ENCODE measurements around the gene REEP1.

DNA sequence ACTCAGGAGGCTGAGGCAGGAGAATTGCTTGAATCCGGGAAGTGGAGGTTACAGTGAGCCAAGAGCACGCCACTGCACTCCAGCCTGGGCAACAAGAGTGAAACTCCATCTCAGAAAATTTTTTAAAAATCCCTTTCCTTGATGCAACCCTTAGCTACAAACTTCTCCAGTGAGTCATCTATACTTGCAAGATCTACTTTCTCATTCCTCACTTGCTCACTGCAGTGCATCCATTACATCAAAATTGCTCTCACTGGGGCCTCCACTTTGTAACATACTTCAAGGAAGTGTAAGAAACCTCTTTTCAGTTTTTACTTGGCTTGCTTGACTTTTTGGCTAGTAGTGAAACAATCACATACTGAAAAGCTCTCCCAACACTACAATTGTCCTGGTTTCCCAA is 65.3 kb downstream of the REEP1 start:
- TF ChIP-seq, protein P1, sequence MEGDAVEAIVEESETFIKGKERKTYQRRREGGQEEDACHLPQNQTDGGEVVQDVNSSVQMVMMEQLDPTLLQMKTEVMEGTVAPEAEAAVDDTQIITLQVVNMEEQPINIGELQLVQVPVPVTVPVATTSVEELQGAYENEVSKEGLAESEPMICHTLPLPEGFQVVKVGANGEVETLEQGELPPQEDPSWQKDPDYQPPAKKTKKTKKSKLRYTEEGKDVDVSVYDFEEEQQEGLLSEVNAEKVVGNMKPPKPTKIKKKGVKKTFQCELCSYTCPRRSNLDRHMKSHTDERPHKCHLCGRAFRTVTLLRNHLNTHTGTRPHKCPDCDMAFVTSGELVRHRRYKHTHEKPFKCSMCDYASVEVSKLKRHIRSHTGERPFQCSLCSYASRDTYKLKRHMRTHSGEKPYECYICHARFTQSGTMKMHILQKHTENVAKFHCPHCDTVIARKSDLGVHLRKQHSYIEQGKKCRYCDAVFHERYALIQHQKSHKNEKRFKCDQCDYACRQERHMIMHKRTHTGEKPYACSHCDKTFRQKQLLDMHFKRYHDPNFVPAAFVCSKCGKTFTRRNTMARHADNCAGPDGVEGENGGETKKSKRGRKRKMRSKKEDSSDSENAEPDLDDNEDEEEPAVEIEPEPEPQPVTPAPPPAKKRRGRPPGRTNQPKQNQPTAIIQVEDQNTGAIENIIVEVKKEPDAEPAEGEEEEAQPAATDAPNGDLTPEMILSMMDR (conservative IDR thresholded peaks at IDR 0.05; ENCODE audit: low read depth, low read length), result no peak
- no peak for TF ChIP-seq EZH2 (IDR thresholded peaks at IDR 0.05; ENCODE audit: borderline replicate concordance, low read depth, low read length, poor library complexity, severe bottlenecking)
